Dermis microvascular lymphatic vessel endothelial cell (primary cell): ENCODE results near the gene COL19A1. TPM values are rescaled to one million over a fixed set of nuclear protein-coding genes. Genes with fewer than 3 reads are reported as not detected.
"Not testable (repeated sequence)": the region's sequence is repeated elsewhere in the genome, so short reads cannot be mapped to it uniquely, and the experiment has no call there.

ENCODE experiments used
- DNase-seq, 2 donors: peaks; one replicate each; pipeline versions ENCODE4 v3.0.0 to v3.0.0-alpha.2; 2010; ENCODE audit warnings: low read depth in 2 of 2
- total RNA-seq: library from RNA; depleted of rRNA; stranded (reverse); fragments of >200 nt; gene quantifications from 2 replicates; pipeline ENCODE4 v1.2.1, GENCODE V29; 2014

Gene COL19A1
- total RNA-seq, 1 donor from 2014 or later = under 0.01 TPM

DNA sequence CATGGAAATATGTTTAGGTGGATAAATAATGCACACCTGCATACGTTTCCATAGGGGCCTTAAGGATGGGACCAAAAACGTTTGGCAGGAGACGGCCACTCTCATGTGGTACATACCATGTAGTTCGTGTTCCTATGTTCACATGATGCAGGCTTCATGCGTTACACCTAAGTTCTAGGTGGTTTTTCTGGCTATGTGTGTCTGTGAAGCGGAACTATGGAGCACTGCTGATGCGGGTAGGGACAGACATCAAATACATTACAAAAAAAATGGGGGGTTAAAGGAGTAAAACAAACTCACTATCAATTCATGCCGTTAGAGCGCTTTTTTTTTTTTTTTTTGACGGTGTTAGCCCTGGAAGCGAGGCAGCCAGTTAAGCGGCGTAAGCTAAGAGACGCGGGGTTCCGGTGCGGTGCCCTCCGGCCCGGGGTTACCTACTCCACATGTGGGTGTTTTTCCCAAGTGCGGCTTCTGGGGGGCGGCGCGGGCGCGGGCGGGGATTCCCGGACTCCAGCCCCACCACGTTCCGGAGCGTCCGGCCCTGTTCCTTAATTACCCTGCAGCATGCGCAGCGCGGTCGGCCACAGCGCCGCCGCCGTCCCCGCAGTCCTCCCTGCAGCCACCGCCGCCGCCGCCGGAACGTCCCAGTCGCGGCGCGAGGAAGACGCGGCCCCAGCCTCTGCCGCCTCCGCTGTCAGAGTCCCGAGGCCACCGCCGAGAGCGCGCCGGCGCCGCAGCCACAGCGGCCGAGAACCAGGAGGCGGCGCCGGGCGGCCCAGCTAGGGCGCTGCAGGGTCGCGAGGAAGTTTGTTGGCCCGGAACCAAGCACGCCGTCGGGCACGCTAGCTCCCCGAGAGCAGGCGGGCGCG lies 648 bp downstream of the COL19A1 start:
- DNase-seq = peak in 1 of 2 donors; percentile 23

DNA sequence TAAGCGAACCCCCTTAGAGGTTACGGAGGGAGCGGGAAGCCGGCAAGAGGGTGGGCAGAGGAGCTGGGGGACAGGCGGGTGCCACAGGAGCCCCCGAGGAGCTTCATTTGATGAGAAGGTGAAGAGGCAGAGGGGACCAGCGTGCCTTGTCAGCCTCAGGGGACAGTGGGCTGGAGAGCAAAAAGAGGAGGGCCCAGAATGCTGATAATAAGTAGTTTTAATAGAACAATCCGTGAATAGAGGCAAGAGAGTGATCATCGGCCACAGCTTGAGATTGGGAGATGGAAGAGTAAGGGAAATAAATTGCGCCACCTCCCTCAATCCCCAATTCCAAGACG lies 1.3 kb downstream of the COL19A1 start:
- no peak for DNase-seq

DNA sequence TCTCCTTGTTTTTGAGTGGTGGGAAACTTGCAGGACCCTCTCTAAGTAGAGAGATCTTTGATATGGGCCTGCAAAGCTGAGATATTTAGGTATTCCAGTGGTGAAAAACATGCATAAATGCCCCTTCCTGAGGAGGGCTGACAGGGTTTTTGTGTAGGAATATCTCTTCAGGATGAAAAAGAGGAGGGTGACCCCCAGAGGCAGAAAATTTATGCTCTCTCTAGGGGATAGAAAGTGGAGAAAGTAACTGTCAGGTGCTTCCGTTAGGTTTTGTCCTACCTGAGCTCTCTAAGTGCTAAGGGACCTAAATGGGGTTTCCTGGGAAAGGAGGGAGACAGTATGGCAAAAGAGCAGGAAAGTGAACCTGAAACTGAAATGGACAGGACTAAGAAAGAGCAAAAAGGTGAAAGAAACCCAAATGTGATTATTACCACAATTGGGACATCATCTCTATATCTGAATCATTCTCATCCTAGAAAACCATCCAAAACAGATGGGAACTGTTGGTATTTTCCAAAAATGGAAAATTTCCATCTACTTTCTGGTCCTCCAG lies 2.0 kb downstream of the COL19A1 start:
- no peak for DNase-seq

DNA sequence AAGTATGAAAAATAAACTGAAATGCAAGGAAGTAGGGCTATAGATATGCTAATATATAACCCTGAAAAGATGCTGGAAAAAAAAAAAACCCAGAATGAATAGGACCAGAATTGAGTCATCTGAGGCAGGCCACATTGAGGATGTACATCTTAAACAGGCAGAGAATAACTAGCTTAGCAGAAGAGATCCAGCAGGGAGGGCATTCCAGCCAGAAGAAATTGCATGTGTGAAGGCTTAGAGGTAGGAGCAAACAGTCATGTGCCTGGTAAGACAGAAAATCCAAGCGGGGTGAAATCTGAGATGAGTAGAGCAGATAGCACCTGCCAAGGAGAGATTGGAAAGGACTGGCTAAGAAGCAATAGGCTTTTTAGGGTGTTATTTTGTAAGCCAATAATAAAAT lies 2.6 kb downstream of the COL19A1 start:
- no peak for DNase-seq

DNA sequence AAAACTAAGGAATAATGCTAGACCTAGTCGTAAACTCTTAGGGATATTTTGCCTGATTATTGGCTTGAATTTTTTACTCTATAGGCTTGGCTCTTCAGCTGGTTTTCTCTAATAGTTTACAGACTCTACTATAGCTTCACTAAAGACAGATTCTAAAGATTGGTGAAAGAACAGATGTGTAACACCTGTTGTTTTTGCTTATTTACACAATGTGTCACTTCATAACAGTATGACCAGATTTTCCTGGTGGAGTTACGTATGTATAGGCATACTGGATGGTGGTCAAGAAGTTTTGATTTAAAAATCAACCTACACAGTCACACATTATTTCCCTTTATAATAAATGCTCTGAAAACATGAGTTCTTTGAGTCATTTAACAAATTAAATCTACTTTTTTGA lies 4.8 kb downstream of the COL19A1 start:
- DNase-seq = no peak

DNA sequence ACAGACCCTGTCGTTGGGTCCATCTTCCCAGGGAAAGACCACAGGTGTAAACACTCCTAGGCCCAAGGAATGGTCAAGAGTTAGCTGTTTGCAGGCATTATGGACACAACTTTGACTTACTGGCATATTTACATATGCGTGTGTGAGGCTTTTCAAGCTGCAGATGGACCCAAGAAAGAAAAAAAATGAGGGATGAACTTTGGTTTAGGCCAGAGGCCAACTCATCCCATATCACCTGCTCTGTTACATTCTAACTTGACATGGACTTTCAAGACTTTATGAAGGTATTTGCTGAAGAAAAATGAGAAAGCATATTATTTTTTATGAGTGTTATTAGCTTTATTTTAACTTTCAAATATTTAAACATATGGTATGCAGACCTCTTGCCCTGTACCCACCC lies 6.9 kb downstream of the COL19A1 start:
- DNase-seq = no peak

DNA sequence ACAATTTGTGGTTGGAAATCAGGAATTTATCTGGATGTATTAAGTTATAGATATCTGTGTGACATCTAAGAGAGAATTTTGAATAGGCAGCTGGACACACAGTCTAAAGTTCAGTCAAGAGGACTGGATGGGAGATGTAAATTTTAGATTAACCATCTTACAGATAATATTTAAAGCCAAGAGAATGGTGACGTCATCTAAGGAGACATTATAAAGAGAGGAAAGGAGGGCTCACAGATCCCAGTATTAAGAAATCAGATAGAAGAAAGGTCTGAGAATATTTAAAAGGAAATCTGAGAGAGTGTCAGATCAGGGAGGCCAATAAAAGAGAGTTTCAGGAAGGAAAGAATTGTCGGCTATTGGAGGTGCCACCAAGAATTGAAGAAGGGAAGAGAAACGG lies 9.4 kb downstream of the COL19A1 start:
- DNase-seq = no peak

DNA sequence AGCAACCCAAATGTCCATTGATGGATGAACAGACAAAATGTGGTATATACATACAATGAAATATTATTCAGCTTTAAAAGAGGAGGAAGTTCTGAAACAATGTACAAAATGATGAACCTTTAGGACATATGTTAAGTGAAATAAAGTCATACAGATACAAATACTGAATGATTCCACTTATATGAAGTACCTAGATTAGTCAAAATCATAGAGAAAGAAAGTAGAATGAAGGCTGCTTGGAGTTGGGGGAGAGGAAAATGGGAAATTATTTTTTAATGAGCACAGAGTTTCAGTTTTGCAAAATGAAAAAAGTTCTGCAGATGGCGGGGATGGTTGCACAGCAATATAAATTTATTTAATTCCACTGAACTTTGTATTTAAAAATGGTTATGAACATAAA lies 12.4 kb downstream of the COL19A1 start:
- no peak for DNase-seq

DNA sequence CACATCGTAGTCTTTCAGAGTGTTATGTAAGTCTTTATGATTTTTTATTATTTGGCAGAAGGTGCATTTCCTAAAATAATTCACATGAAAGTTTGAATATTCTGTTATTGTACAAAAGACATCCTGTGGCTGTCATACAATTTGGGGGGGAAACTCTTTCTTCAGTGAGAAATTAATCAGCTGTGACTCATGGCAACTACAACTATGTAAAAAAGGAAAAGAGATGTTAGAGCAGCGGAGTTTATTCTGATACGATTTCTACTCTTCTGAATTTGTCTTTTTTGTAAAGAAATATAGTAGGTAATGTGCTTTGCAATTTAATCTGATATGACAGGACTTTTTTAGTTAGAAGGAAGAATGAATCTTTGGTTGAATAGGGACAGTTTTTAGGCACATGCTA lies 14.2 kb downstream of the COL19A1 start:
- no peak for DNase-seq

DNA sequence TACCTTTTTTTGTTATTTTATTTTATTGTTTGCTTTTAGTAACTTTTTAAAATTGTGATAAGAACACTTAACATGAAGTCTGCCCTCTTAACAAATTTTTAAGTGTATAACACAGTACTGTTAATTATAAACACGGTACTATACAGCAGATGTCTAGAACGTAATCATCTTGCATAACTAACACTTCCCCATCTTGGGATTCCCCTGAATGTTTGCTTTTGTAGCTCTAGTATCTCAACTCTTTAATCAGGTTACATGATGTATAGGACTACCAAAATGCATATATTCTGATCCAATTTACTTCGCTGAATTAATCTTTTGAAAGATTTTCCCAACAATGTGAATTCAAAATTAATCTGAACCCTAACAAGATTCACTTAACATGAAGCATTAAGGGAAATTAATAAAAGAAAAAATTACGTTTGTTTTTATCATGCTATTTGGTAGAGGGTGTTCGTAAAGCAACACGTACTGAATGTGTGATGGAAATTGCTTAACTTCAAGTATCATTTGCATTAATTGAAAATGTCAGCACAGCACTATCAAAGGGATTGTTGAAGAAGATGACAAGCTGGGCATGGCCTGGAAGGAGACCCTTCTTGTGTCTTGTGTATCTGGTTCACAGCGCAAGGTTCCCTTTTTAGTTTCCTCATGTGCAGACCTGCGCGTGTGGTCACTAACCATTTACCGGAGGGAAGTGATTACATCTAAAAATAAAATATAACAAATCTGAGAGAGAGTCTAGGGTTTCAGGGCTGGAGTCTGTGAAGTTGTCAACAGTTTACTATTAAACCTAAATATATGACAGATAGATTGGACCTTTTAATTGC lies 15.2 kb downstream of the COL19A1 start:
- no peak for DNase-seq

DNA sequence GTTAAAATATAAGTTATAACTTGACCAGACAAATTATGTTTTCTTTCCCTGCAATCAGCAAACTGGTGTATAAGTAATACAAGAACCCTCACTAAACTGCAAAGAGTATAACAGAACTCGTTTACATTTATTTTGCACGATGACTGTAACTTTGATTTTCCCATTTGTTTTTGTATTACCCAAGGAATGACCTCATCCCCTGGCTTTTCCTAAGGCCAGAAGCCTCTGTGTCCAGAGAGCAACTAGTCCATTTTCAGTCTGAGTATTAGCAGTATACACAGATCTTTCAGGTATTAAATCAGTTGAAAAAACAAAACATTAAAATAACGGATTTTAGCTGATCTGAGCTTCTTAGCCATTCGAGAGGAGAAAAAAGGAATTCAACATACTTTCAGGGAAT lies 17.2 kb downstream of the COL19A1 start:
- DNase-seq = no peak

DNA sequence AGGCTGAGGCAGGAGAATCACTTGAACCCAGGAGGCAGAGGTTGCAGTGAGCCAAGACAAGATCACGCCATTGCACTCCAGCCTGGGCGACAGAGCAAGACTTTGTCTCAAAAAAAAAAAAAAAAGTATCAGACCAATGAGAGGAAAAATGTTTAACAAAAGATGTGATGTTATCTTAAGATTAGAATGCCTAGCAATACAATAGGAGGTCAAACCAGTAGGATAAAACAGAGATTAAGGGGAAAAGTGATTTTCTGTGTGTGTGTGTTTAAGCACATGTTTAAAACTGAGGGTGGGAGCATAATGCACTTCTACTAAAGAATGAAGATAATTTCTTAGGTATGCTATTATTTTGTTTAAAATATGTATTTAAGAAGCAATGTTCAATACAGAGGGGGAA lies 17.9 kb downstream of the COL19A1 start:
- DNase-seq = no peak

DNA sequence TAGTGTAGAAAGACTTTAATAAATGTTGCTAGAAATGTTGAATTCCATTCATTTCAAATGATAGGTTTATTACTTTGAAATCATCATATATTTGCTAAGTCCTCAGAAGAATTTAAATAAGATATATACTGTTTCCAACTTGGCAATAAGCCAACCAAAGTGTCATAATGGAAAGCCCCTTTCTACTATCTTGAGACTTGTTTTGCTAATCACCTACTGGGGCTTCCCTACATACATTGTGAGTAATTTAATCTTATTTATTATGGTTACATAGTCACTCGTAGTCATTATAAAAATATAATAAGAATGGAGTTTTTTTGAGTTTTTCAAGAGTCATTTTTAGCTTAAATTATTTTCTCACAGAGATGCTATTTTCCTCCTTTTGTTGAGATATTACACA lies 20.7 kb downstream of the COL19A1 start:
- no peak for DNase-seq

DNA sequence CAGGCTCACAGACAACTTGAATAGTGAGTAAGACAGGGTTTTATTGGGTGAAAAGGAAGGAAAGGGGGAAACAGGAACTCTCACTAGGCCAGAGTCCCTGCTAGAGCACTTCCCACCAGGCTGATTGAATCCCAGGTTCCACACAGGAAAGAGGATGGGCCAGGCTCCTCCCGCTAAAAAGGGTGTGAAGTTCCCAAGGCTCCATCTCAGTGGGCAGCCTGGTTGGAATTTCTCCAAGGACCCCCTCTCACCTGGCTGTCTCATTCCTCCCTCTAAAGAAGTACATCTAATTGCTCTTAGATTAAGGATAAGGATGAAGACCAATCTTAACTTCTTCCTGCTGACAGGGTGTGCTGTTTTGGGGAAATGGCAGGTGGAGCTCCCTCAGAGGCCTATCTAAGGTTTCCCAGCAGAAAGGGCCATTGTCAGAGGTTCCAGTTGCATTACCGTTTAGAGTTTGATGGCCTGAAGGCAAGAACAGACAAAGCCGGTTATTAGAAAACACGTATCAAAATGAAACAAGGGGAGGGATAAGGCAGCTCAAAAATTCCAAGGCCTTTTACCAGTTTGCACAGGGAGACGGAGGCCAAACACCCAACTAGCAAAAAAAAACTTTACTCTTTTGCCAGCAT lies 21.5 kb downstream of the COL19A1 start:
- DNase-seq = no peak

DNA sequence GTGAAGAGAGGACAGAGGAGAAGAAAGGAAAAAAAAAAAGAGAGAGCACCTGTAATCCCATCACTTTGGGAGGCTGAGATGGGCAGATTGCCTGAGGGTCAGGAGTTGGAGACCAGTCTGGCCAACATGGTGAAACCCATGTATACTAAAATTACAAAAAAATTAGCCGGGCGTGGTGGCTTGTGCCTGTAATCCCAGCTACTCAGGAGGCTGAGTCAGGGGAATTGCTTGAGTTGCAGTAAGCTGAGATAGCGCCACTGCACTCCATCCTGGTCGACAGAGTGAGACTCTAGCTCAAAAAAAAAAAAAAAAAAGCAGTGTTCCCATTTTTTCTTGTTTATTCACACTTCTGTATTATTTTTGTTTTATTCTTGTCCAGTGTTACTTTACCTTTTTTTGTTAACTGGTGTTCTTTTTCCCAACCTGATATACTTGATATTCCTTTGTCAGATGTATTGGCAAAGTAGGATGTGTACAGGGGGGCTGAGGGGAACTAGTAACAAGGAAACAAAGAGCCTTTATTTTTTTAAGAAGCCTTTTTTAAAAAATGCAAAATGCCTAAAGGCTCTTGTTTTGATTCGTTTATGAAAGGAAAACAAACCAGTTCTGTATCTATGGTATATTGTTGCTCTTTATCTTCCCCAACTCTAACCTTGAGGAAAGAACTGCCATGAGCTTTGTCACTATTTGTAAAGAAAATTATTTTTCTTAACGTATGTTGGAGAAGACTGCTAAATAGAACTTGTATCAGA lies 22.3 kb downstream of the COL19A1 start:
- DNase-seq = no peak

DNA sequence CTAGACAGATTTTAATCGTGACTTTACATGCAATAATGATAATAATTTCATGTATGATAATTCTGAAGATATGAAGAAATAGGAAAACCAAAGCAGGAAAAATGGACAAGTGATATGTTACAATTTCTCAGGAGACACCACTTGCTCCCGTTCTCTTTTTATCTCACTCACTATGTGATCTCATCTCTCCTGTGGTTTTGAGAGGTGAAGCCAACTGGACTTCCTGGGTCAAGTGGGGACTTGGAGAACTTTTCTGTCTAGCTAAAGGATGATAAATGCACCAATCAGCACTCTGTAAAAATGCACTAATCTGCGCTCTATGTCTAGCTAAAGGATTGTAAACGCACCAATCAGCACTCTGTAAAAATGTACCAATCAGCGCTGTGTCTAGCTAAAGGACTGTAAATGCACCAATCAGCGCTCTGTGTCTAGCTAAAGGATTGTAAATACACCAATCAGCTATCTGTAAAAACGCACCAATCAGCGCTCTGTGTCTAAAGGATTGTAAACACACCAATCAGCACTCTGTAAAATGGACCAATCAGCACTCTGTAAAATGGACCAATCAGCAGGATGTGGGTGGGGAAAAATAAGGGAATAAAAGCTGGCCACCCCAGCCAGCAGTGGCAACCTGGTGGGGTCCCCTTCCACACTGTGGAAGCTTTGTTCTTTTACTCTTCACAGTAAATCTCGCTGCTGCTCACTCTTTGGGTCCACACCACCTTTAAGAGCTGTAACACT lies 23.0 kb downstream of the COL19A1 start:
- not testable (repeated sequence) for DNase-seq

DNA sequence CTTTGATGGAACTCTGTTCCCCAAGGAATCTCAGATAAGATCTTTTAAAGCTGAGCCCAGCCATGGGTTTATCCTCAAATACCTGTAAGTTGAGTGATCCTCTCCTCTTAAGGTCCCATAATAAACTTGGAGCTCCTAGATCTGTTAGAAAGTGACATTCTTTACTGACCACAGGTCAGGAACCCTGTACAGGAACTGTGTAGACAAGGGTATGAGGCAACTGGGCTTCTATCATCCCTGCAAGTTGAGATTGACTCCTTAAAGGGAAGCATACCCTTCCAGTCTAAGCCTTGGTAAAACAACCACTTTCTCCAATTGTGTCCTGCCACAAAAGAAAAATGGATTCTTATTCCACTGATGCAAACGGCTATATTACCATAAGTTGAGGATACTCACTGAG lies 26.2 kb downstream of the COL19A1 start:
- not testable (repeated sequence) for DNase-seq

DNA sequence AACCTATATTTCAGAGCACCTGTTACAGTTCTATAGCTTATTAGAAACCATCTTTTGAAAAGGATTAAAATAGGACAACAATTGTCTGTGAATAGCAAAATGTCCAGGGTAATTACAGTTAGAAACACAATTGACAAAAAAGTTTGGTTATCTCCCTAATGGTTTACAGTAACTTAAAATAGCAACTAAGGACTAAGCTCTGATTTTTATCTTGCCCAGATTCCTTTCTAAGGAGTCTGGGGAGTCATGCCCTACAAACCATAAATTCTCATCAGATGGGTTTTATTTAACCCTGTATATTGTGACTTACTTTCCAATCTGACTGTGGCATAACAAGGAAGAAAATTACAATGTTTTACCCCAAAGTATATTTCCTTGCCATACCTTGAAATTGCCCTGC lies 26.9 kb downstream of the COL19A1 start:
- DNase-seq = not testable (repeated sequence)

DNA sequence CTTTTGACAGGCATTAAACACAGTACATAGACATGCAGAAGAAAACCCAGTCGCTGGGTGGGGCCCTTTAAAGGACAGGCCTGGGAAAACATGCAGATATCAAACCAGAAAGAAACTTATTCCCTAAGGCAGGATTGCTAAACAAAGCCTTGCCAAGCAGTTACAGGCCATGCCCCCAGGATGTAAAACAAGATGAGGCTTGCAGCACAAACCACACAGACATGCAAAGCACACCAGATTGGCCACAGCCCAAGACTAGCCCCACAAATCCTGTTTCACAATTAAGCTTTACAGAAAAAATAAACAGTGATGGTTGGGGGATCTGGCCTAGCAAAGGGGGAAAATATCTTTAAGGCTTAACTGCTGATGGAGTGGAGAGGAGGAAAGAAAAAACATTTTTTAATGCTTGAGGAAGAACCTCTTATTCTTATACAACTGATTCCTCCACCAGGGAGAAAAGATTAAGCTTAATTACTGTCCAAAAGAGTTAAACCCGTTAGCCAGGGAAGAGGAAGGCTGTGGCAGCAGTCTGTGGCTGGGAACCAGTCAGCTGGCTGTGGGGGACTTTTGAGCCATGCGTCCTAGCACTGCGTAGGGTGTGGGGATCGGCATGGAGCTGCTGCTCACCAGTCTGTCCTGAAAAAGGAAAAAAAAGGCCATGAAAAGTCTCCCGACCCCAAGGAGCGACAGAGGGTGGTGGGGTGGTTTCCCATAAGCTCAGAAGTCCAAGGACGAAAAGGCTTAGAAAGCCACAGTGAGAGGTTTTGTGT lies 28.4 kb downstream of the COL19A1 start:
- DNase-seq = no peak

DNA sequence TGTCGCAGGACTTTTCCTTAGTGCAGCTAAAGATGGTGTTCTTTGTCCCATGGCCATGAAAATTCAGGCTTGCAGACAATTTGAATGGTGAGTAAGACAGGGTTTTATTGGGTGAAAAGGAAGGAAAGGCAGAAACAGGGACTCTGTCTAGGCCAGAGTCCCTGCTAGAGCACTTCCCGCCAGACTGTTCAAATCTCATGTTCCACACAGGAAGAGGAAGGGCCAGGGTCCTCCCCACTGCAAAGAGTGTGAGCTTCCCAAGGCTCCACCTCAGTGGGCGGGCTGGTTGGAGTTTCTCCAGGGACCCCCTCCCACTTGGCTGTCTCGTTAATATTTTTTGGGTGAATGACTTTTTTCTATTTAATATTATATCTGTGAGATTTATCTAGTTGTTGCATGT lies 29.0 kb downstream of the COL19A1 start:
- no peak for DNase-seq
